Frontal cortex (tissue), 4 donors: ENCODE results near the gene AMDHD2. TPM values are rescaled to one million over a fixed set of nuclear protein-coding genes. Genes with fewer than 3 reads are reported as not detected.
A peak's percentile ranks its signal among the peaks of the same experiment; 100 is the strongest.

Source experiments
- DNase-seq, 2 donors: peaks; one replicate each; pipeline ENCODE4 v3.0.0; 2012; ENCODE audit warnings: low spot score in 2 of 2
- FAIRE-seq: peaks from 2 replicates; lab custom pipeline; 2012; peaks lifted over from hg19 to GRCh38; lab: Jason Lieb, UNC
- total RNA-seq: library from RNA; depleted of rRNA; stranded (reverse); fragments of >200 nt; gene quantifications from one replicate; pipeline ENCODE4 v1.2.3, GENCODE V29; 2014
- donor health status: control.
- donor health status: control.
- donor health status: control.

AMDHD2 gene
- total RNA-seq, 1 donor from 2014 or later = 11.4 TPM

DNA sequence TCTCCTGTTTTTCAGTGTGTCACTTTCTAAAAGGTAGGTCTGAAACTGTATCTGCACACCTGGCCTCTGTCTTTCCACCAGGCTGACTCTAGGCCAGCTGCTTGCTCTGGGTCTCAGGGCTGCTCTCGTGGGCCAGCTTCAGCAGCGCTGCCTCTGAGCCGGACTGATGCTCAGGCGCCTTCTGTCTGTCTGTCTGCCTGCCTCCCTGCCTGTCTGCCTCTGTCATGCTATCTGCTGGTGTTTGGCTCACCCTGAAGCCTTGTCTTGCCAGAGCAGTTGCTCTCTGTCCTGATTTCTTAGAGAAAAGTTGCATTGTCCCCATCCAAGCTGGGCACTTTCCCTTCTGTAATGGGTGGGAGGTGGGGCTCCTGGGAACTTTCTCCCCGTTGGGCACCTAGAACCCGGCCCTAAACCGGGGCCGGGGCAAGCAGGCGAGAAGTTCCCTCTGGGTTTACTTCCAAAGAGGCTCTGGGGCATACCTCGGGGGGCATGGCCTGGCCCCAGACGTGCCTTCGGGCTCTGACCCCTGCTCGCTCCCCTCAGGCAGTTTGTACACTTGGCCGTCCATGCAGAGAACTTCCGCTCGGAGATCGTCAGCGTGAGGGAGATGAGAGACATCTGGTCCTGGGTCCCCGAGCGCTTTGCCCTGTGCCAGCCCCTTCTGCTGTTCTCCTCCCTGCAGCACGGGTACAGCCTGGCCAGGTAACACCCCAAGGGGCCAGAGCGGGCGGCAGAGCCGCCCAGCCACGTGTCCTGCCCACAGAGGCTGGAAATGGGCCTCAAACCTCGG, 22.3 kb upstream of the AMDHD2 start:
- DNase-seq = no peak
- no peak for FAIRE-seq

DNA sequence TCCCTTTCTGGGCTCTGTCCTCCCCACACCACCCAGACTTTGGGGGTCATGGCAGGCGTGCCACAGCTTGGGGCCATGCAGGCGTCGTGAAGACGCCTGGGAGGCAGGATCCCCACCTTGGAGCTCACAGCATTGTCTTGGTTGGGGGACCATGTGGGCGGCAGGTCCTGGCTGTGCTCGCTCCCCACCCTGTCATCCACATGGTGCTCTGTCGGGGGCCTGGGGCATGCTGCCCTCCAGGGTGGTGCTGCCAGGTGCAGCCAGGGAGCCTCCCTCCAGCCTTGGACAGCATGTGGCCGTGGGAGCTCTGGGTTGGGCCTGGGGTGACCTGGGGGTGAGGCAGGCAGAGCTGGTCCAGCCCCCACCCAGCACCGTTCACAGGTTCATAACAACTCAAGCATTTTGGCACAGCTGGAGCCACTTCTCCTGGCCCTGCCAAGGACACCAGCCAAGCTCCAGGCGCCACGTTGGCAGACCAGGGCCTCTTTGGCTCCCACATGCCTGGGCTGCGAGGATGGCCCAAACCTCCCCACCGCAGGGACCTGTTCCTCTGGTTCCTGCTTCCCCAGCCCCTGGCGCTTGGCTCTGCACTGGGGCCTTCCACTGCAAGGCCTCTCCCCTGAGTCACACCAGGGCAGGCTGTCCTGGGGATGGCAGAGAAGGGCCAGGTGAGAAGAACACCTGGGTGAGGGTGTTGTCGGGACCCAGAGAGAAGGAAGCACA, 21.5 kb upstream of the AMDHD2 start:
- DNase-seq (no peak), FAIRE-seq (no peak)

DNA sequence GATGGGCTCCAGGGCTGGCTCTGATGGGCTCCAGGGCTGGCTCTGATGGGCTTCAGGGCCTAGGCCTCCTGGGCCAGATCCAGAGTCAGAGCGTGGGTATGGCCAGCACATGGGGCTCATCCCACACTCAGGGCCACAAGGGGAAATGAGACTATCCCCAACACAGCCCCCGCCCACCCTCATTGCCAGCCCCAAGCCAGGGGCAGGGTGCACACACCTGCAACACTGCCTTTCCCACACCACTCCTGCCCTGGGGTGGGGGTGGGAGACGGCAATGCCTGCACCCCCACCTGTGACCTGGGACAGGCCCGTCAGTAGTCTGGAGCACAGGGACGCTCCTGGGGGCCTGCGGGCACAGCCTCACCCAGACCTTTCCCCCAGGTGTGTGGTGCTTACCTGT, 20.7 kb upstream of the AMDHD2 start:
- FAIRE-seq (no peak), DNase-seq (no peak)

DNA sequence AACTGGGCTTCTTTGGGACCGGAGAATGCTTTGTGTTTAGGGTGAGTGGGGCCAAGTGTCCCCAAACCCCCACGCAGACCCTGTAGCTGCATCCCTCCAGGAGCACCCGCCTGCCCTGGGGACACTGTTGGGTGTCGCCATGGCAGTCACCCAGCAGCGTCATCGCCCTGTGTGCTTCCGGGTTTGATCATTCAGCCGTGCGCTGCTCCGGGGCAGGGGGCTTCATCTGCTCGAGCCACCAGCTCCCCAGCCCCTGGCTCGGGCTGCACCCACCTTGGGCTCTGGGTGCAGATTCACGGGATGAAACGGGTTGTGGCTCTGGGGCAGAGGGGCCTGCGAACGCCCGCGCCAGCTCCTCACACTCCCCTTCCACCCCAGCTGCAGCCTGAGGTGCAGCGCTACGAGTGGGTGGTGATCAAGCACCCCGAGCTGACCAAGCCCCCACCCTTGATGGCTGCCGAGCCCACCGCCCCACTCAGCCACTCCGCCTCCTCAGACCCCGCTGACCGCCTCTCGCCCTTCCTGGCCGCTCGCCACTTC, 20.2 kb upstream of the AMDHD2 start:
- FAIRE-seq = no peak
- DNase-seq = no peak

DNA sequence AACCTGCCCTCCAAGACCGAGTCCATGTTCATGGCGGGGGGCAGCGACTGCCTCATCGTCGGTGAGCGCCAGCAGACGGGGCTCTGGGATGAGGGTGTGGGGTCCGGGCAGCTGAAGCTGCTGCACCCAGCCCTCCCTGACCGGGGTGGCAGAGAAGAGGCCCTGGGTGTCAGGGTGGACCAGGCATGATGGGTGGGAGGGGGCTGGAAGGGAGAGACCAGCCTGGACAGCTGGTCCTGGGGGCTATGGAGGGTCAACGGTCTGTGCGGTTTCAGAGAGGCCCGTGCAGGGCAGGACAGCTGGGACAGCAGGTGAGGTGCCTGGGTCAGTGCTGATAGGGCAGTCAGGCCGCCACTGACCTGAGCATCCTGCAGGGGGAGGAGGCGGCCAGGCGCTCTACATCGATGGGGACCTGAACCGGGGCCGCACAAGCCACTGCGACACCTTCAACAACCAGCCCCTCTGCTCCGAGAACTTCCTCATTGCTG, 19.7 kb upstream of the AMDHD2 start:
- no peak for DNase-seq
- no peak for FAIRE-seq

DNA sequence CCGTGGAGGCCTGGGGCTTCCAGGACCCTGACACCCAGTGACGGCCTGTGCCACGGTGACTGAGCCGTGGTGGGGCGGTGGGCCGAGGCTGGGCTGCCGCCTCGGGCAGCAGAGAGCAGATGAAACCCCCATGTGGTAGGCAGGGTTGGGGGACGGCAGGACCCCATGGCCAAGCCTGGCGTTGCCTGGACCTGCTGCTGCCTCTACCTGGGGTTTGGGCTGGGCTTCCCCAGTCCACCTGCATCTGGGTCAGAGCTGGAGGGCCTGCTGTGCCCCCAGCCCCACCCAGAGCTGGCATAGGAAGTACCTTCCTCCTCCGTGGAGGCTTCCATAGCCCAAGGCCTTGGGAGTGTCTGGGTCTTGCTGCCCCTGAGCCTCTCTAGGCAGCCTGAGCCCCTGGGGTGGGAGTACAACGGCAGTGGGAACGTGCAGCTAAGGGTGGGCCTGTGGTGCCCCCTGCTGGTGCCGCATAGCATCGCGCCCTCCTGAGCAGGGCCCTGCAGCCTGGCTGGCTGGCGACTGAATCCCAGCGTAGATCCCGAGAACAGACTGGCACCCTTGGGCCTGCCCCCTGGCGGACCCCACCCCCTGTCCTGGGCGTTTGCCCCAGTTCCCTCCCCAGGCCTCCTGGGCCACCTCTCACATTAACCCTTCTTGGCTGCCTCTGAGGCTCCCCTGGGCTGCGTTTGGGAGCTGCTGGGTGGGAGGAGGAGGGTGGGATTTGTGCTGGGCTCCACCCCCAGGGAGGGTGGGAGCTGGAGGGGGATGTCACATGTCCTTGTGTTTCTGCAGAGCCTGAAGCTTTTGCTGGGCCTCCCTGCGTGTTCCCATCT, 19.0 kb upstream of the AMDHD2 start:
- DNase-seq (peak; percentile 82 to 89), FAIRE-seq (no peak)

DNA sequence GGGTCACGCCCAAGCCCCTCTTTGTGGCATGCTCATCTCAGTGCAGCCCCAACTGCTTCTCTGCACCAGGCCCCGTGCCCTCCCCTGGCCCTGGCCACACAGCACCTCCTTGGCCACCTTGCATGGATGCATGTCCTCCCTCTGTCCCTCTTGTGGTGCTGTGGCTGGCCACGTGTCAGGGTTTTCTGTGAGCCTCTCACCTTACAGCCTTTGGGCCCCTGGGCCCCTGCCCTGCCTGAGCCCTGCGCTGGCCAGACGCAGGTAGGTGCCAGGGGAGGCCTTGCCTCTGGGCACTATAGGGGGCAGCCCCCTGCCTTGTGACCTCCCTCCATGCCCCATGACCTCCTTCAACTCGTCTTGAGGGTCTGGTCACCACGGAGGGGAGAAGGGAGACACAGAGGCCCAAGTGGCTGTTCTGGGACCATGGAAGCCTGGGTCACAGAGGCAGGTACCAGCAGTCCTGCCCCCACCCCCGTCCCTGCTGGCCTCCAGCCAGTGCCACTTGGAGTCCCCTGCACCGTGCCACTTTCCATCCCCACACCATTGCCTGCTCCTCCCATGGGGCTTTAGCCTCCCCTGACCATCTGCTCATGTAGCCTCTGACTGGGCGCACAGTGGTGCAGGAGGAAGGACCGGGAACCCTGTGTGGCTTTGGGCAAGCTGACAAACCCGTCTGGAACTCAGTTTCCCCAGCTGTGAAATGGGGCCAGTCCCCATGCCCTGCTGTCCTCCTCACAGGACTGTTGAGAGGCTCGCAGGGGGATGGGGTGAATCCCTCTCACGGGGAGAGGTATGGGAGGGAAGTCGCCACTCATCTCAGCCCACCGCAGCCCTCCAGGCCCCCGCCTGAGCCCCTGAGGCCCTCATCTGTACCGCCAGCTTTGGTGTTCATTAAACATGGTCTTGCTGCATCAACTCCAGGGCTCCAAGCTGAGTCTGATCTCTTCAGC, 17.9 kb upstream of the AMDHD2 start:
- FAIRE-seq (no peak), DNase-seq (no peak)

DNA sequence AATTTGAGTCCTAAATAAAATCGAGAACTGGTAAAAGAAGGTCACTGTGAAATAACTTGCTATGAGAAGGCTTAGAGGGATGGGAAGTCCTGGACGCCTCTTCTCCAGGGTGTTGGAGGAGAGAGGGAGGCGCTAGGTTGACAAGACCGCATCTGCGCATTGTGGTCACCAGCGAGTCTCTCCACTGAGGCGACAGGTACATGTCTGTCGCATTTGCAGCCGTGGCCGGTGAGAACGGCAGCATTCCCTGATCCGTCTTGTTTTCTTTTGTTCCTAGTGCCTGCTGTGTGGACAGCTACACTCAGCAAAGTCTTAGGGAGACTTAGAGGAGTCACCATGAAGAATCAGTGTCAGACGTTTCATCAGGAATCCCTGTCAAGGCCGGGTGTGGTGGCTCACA, 14.5 kb upstream of the AMDHD2 start:
- DNase-seq = no peak
- FAIRE-seq = no peak

DNA sequence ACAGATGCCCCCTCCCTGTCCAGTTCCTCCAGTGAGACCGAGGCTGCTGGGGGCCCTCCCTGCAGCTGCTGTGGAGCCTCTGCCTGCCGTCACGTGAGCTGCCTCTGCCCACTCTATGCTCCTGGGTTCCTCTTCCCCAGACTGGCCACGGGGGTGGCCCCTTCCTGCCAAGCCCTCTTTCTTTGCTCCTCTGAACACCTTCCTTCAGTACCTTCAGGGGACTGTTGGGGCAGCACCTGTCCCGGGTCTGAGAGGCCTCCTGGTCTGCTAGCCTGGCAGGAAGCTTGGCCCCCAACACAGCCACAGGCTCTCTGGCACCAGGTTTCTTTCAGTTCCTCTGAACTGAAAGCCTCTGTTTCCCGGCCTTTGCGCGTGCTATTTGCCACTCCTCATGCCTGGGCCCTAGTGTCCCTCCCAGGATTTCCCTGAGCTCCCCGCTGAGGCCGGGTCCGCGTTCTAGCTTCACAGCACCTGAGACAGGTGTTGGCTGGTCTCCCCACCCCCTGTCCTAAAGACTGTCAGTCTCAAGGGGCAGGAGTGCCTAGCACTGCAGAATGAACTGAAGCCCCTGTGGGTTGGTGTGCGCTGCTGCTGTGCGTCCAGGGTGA, 13.0 kb upstream of the AMDHD2 start:
- no peak for FAIRE-seq
- DNase-seq = no peak

DNA sequence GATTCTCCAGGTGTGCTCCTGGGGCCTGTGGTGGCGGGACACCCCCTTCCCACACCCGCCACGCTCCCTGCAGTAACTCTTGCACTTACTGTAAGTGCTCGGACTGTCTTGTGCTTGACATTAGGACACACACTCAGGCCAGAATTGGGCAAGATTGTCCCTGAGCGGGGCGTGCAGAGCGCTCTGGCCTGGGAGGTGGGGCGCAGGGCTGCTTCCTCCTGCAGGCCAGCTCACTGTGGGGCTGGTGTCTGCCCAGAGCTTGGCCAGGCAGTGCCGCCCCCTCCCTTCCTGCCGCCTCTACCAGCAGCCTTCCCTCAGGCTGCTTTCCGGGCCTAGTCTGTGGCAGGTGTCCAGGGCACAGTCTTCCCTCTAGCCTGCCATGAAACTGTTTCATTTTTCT, 12.5 kb upstream of the AMDHD2 start:
- FAIRE-seq (no peak), DNase-seq (no peak)

DNA sequence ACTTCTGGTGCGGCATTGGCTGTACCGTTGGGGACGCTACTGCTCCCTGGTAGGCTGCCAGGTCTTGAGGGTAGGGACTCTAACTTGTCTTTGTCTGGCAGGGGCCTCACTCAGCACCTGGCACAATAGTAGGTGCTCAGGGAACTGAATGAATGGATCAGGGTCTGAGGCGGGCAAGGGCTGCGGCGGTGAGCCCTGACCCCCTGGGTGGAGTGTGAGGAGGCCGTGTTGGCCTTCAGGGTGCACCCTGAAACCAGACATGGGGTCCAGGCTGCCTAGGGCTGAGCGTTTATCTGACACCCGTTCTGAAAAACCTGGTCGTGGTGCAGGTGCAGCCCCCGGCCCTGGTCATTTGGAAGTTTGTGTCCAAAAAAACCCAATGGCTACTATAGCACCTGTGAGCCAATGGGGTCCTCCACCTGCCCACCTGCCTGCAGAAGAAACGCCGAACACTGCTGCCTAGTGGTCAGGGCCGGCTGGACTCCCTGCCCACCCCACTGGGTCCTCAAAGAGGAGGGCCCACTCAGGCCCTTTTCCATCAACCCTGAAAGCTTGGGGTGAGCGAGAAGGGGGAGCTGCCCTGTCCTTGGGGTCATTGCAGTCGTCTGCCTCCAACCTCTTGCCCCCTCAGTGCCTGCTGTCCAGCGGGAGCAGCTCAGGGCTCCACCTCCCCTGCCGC, 11.3 kb upstream of the AMDHD2 start:
- DNase-seq = no peak
- no peak for FAIRE-seq

DNA sequence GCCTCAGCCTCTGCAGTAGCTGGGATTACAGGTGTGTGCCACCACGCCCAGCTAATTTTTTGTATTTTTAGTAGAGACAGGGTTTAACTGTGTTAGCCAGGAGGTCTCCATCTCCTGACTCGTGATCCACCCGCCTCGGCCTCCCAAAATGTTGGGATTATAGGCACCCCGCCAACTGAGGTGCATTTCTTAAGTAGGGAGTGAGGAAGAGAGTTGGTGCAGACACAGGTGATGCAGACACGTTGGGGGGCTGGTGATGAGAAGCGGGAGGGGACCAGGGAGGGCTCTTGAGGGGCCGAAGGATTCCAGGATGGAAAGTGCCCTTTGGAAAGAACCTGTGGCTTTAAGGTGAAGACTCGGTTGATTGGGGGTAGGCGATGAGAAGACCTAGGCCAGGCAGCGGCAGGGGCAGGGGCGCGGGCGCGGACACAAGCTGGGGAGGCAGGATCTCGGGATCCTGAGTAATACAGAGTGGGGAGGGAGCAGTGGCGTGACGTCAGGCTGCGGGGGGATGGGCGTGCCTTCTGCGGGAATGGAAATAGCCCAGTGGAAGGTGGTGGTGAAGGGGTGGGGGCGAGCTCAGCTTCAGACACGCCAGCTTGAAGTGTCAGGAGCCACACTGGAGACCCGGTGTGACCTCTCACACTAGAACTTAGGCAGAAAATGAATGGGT, 8.9 kb upstream of the AMDHD2 start:
- FAIRE-seq (no peak), DNase-seq (peak in 1 of 2 donors; percentile 75)

DNA sequence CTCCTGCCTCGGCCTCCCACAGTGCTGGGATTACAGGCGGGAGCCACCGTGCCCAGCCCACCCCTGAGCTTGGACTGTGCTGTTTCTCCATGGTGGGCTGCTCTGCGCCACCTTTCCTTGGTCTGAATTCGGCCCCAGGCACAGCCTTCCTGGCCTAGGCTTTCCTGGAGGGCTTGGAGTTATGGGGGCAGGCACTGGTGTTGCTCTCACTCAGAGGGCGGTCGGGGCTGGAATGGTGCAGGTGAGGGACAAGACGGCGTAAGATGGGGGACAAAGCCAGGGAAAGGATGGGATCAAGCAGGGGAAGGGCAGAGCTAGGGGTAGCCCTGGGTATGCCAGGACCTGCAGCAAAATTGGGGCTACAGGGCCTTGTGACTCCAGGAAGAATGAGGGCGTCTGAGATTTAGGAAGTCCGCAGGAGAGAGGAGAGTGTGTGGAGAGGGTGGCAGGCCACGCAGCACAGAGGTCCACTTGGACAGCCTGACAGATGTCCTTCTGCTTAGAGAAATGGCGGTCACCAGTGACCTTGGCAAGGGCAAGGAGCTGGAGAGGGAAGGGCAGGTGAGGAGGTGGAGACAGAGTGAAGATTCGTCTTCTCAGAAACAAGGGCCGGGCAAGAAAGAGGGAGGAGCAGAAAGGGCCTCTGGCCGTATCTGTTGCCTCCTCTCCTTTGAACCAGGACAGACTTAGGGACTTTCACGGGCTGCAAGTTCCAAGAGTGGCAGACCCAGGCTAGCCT, 8.0 kb upstream of the AMDHD2 start:
- DNase-seq = no peak
- FAIRE-seq = no peak

DNA sequence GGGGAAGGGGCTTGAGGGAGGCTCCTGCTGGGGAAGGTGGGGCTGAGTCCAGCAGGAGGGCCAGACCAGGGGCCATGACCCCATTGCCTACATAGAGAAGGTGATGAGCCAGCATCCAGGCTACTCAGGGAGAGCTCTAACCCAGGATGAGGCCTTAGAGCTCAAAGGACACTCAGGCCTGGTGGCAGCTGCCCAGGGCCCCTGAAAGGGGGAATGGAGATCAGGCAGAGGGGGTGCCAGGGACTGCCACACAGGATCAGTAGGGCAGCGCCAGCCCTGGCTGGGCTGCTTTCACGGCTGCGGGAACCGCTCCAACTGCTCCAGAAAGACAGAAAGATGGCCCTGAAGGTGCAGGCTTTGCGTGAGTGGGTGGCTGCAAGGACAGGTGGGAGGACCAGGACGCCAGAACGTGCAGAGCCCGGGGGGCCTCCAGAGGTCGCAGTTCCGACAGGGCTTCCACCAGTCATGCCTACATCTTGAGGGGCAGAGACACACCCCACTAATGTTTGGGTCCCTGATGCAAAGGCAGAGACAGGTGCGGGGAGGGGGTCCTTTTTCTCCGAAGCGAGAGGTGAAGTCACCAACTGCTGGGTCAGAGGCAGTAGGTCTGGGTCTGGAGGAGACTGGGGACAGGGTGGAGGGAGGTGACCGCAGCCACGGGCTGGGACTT, 7.3 kb upstream of the AMDHD2 start:
- no peak for FAIRE-seq
- DNase-seq = no peak

DNA sequence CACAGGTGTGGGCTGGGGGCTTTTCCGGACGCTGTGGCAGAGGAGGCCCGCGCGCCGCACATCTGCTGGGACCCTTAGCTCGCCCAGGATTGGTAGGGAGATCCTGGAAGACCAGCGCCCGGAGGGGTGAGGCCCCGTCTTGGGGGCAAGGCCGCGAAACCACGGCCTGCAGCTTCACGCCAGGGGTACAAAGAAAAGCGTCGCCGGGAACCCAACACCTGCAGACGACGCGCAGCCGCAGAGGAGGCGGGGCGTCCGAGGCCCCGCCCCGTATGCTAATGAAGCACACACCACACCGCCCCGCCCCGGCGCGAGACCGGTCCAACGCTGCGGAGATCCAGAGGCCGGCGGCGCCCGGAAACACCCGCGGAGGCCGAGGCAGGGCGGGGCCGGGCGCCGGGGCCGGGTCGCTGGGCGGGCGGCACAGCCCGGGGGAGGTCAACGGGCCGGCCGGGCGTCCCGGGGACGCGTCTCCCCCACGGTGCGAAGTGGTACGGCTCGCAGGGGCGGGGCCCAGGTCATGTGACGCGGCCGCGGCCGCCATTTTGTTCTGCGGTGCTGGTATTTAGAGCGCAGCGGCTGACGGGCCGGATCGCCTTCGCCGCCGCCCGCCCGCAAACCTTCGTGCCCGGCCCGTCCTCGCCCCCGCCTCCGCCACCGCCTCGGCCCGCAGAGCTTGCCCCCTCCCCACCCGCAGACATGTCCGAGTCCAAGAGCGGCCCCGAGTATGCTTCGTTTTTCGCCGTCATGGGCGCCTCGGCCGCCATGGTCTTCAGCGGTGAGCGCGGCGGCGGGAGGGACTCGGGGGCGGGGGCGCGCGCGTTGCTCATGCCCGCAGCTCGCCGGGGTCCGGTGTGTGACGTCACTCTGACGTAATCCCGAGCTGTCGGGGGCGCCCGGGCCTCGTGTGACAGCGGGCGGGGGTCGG, 6.5 kb upstream of the AMDHD2 start, which contains the start of gene ATP6V0C:
Gene ATP6V0C, plus strand, starts transcription at position 548 of the 928 bp plus-strand sequence. Its CDS starts 152 bp downstream, at position 700.
- FAIRE-seq = no peak
- peak; percentile 98 to 99 for DNase-seq
